Stimulated activated CD4-positive, alpha-beta T cell treated with anti-CD3 and anti-CD28 coated beads, Interleukin-1b, Interleukin-23, amount 100 ng/mL, for 1 hour (primary cell): ENCODE results near the gene TAF1C.
"Not testable (repeated sequence)": the region's sequence is repeated elsewhere in the genome, so short reads cannot be mapped to it uniquely, and the experiment has no call there.

ENCODE experiments used
- DNase-seq, 2 donors: peaks; one replicate each; pipeline ENCODE4 v3.0.0-alpha.2; 2020; ENCODE audit warnings: low read depth in 2 of 2

Gene TAF1C

DNA sequence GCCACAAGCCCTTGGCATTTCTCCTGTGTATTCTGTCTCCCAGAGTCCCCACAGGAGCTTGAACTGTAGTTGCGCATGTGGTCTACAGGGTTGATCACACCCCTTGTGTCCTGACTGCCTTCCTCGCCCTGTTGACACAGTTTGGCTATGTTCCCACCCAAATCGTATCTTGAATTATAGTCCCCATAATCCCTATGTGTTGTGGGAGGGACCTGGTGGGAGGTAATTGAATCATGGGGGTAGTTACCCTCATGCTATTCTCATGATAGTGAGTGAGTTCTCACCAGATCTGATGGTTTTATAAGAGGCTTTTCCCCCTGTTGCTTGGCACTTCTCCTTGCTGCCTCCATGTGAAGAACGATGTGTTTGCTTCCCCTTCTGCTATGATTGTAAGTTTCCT, 25.3 kb upstream of the TAF1C start:
- no peak for DNase-seq

DNA sequence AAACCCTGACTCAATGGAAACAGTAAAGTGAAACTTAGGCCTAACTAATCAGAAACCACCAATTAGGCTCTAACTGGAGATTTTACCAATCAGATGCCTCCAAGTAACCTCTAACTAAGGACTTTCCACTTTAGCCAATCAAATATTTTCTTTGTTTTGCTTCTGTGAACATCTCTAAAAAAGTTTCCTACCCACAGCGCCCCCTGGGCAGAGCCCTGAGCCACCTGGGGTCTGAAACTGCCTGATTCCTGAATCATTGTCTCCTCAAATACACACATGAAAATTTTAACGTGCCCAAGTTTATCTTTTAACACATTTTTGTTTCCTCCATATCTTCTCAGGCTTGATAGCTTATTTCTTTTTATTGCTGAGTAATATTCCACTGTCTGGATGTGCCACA, 23.1 kb upstream of the TAF1C start:
- DNase-seq, result no peak

DNA sequence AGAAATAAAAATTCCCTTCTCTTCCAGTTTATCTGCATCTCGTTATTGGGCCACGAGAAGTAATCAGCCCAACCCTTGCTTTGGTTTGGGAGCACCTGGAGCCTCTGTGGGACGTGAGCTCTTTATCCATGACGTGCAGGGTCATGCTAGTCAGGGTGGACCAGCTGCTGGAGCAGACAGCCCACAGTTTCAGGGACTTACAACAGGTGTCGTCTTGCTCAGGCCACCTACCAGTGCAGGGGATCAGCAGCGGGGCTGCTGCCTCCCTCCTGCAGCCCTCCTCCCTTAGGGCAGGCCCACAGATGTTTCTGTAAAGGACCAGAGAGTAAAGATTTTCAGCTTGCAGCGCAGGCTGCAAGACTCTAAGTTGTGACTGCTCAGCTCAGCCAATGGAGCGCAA, 21.0 kb upstream of the TAF1C start:
- DNase-seq, result no peak

DNA sequence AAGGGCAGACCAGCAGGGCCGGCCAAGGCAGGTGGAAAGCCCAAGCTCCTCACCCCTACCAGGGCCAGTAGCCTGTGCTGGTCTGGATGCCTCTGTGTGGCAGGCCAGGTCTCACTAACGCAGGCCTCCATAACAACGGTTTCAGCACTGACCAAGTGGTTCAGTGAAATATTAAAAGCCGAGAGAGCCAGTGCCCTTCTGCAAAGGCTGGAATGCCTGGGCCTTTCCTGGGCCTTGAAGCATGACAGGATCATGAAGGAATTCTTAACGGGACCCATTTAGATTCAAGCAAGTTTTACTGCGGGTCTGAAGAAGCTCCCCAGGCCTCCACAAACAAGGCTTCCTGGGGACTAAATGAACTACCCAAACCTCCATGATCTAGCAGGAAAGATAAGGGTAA, 20.4 kb upstream of the TAF1C start:
- no peak for DNase-seq

DNA sequence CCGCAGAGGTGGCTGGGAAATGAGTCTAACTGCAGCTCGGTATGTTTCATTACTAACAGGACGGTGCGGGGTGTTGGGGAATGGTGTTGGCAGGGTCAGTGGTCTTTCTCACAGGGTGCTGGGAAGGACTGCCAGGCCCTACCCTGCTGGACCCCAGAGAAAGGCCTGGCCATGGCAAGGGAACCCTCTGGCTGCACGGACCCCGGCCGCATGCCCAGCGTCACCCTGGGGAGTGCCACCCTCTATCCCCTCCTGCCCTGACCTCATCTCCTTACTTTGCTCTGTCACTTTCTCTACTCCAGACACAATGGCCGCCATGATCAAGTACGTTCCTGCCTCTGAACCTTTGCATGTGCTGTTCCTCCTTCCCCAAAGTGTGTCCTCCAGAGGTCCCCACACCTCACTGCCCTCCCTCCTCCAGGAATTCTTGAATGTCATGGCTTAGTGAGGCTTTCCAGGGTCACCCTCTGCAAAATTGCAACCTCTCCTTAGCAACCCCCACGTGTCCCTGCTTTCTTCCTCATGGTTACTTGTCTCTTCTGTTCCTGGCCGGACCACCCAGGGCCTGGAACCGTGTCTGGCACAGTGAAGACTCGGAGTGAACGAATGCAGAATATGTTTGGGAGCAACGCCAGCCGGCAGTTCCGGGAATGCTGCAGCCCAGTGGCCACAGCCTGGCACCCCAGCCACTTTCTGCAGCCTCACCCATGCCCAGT, 19.3 kb upstream of the TAF1C start:
- DNase-seq, result no peak

DNA sequence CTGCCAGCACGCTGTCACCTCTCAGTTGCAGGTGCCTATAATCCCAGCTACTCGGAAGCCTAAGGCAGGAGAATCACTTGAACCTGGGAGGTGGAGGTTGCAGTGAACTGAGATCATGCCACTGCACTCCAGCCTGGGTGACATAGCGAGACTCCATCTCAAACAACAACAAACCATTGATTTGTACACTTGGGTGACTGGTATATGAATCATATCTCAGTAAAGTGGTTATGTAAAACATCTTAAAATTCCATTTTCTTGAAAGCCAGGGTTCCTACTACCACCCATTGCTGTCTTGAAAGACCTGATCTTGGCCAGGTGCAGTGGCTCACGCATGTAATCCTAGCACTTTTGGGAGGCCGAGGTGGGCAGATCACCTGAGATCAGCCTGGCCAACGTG, 18.3 kb upstream of the TAF1C start:
- not testable (repeated sequence) for DNase-seq

DNA sequence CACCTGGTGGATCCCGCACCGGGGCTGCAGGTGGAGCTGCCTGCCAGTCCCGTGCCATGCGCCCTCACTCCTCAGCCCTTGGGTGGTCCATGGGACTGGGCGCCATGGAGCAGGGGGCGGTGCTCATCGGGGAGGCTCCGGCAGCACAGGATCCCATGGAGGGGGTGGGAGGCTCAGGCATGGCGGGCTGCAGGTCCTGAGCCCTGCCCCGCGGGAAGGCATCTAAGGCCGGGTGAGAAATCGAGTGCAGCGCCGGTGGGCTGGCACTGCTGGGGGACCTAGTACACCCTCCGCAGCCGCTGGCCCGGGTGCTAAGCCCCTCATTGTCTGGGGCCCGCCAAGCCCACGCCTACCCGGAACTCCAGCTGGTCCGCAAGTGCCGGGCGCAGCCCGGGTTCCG, 17.7 kb upstream of the TAF1C start:
- not testable (repeated sequence) for DNase-seq

DNA sequence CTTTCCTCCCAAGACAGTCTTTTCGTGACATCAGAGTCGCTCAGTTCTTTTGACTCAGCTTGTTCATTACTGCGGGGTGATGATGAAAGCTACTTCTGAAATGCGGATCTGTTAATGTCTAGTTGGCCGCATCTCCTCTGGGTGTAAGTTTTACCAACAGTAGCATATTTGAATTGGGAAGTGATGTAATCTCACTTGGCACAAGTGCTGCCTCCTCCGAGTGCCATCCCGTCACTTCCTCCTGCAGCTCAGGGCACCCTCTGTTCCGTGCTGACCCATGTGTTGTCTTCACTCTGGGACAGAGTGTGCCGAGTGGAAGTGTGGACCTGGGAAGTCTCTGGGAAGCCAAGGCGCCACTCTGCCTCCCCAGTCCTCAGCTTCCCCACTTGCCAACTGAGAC, 13.0 kb upstream of the TAF1C start:
- DNase-seq, result no peak

DNA sequence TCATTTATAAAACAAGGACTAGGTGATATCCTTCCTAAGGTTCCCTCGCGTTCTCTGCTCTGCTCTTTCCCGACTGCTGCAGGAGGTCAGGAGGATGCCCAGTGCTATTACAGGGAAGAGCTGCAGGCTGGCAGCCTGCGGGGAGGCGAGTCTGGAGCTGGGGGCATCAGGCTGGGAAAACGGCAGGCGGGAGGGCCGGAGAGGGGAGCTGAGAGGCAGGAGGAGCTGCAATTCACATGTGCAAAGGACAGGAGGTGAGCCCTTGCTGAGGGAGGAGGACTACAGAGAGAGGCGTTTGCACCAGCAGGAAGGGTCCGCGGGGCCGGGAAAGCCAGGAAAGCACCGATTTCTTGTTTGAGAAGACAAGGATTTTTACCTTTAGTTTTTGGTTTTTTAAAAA, 12.2 kb upstream of the TAF1C start:
- no peak for DNase-seq

DNA sequence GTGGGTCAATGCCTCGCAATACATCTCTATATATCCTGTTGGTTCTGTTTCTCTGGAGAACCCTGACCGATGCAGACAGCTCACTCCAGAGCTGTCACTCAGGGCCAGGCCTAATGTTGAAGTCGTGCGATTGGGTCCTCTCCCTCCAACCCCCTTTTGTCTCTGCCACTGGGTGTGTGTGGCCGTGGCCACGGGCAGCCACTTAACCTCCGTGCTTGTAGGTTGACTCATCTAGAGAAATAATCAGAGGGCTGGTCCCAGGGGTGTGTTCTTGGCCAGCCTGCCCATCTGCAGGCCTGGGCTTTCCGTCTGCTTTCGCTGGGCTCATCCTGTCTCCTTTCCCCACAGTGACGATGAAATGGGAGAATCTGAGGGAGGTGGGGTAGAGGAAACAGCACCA, 11.5 kb upstream of the TAF1C start:
- no peak for DNase-seq

DNA sequence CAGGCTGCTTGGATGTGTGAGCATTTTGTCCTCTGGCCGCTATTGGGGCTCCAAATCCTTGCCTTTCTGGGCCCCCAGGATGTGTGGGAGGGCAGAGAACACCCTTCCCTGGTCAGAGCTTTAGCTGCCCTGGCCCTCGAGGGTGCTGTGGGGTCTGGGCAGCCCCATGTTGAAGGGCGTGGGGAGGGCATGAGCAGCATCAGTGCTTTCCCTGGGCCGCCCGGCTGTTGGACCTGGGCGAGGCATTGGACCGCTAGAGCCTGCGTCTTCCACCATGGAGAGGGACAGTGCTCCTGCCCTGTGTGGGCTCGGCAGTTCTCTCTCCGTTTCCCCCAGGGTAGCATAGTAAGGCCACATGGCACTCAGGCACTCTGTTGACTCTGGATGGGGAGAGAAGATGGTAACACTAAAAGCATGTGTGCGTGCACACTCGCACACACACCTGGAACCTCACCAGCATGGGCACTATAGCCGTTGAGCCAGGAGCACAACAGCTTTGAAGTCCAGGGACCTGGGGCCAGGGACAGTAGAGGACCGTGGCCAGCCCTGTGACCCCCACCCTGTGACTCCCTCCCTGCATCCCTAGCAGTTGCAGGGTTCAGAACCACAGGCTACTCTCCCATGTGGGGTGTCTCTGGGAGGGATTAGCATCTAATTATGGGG, 10.7 kb upstream of the TAF1C start:
- no peak for DNase-seq

DNA sequence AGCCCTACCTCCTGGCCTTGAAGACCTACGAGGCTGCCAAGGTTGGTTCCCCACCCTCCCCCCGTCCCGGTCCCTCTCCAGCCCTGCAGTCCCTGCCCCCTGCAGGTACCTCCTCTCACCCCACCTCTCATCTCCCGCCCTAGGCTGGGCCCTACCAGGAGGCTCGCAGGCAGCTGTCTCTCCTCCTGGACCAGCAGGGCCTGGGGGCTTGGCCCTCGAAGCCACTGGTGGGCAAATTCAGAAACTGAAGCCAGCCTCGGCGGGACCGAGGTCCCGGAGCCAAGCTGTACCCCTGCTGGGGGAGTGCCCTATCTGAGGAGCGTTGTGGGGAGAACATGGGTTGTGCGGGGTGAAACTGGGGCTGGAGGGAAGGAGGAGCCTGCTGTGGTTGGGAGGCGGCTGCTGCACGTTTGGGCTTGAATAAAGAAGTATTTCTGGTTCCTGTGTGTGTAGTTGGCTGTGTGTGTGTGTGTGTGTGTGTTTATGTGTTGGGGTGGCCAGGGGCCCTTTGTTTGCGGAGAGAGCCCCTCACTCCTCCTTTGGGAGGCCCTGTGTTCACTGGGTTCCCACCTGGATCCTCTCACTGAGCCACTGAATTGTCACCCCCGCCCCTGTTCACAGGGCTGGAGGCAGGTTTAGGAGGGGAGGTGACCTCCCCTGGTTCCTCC, 10.0 kb upstream of the TAF1C start:
- DNase-seq, result no peak

DNA sequence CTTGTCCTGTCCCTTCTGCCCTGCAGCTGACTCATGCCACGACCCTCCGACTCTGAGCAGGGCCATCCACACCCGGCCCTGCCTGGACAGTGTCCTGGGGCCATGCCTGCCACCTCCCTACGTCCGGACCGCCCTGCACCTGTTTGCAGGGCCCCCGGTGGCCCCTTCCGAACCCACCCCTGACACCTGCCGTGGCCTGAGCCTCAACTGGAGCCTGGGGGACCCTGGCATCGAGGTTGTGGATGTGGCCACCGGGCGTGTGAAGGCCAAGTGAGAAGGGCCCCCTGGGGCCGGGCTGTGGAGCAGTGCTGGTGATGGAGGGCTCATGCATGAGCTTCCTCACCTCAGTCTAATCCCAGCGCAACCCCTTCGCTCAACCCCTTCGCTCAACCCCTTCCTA, 9.2 kb upstream of the TAF1C start:
- DNase-seq, result no peak

DNA sequence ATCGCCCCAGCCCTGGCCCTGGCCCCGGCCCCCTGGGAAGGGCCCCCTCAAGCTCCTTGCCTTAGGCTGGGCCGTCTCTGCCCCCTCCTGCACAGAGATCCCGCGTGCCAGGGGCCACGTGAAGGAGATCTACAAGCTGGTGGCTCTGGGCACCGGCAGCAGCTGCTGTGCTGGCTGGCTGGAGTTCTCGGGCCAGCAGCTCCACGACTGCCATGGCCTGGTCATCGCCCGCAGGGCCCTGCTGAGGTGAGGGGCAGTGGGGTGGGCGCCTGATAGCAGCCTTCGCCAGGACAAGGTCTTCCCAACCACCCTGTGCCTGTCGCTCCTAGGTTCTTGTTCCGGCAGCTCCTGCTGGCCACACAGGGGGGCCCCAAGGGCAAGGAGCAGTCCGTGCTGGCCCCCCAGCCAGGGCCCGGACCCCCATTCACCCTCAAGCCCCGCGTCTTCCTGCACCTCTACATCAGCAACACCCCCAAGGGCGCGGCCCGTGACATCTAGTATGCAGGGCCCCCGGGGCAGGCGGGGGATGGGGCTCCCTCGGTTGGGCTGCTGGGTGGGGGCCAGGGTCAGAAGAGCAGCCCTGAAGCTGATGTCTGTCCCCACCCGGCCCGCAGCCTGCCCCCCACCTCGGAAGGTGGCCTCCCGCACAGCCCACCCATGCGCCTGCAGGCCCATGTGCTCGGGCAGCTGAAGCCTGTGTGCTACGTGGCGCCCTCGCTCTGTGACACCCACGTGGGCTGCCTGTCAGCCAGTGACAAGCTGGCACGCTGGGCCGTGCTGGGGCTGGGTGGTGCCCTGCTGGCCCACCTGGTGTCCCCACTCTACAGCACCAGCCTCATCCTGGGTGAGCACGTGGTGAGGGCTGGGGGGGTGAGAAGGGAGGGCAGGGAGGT, 8.6 kb upstream of the TAF1C start:
- no peak for DNase-seq

DNA sequence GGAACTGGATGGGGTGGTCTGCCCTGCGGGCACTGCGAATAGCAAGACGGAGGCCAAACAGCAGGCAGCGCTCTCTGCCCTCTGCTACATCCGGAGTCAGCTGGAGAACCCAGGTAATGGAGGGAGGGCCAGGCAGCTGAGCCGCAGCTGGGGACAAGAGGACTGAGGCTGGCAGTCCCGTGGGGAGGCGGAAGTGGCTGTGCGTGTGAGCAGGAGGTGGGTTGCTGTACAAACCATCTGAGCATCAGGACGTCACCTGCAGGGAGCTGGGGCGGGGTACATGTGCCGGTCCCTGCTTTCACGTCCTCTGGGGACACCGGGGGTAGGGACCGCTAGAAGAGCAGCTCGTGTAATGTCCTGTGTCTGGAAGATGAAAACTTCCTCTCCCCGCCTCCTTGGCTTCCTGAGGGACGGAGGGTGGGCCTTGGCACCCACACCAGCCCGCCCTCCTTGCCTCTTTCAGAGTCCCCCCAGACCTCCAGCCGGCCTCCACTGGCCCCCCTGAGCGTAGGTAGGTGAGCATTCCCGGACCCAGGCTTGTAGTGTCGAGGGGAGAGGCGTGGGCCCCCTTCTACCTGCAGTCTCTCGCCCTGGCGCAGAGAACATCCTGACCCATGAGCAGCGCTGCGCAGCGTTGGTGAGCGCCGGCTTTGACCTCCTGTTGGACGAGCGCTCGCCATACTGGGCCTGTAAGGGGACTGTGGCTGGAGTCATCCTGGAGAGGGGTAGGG, 7.8 kb upstream of the TAF1C start:
- DNase-seq, result no peak

DNA sequence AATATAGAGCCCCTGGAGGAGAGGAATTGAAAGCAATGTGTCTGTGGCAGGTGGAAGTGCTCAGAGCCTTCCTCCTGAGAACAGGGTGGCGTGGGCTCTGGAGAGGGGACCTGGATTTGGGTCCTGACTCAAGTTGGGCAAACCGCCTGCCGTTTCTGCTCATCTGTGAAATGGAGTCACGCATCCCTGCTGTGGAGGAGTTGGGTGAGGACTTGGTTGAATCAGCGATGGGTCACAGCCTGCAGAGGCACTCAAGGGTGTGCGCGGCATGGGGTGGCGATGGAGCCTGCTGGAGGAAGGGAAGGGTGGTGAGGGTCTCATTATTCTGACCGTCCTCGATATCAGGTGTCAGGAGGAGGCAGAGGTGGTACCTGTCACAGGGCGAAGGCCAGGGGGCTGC, 7.2 kb upstream of the TAF1C start:
- no peak for DNase-seq

DNA sequence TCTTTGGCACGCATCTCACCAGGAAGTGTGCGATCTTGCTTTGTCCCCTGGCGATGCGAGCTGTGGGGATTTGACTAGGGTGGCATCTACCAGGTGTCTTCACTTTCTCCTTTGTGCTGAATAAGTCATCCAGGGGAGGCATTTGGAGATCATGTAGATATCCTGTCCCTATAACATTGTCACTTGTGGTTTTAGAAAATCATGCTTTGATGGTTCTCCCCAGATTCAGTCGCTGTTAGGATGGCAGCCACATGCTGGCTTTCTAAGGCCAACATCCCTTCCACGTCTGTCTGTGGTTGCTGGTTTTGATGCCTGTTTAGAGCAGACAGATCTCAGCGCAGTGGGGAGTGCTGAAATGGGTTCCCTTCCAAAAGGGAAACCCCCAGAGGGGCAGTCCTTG, 6.6 kb upstream of the TAF1C start:
- DNase-seq, result no peak

DNA sequence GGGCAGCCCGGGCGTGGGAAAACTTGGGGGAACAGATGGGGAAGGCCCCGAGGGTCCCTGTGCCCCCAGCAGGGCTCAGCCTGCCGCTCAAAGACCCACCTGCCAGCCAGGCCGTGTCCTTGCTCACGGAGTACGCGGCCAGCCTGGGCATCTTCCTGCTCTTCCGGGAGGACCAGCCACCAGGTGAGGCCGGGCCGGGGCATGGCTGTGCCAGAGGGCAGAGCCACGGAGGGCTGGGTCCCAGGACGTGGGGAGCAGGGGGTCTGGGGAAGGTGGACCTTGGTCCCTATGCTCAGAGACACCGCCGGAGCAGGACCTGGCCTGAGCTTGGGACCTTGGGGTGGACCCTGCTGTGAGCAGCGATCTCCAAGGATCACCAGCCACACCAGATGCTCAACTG, 4.6 kb upstream of the TAF1C start:
- no peak for DNase-seq

DNA sequence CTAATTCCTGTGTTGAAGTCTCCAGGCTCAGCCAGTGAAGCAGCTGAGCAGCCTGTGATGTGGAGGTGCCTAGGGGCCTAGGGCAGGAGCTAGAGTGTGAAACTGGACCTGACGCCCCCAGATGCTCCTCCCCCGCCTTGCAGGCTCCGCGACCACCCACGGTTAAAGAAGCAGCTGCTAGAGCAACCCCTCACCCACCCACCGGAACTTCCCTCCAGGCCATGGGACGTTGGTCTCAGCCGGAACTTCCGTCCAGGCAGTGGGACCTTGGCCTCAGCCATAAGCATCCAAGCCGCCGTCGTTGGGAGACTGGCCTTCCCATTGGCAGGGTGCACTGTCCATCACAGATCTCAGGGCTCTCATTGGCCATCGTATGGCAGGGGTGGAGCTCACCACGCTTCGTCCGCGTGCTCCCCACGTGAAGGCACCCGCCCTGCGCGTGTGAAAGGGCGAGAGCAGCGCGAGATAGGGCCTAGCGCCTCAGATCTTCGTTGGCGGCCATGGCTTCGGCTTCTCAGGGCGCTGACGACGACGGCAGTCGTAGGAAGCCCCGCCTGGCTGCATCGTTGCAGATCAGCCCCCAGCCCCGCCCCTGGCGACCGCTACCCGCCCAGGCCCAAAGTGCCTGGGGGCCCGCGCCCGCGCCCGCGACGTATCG, 4.0 kb upstream of the TAF1C start, which contains the start of gene ADAD2:
Gene ADAD2, plus strand, starts transcription at position 427 of the 658 bp plus-strand sequence. Its CDS starts 74 bp downstream, at position 501.
- no peak for DNase-seq

DNA sequence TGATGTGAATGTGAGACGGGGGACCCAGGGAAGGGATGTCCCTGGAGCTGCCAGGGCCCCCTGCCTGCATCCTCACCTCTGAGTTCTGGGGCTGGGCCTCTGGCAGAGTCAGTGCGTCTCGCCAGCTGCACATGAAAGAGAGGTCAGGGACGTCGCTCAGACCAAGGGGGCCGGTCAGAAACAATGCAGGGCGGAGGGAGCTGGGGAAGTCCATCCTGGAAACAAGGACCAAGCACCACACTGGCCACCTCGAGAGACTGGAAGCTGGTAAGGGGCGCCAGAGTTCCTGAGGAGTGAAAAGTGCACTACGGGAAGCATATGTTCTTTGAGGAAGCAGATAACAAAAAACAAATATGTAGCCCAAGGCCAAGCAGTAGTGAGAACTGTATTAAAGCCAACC, 2.1 kb downstream of the TAF1C start:
- DNase-seq, result no peak
